GM12878 (cell line): Measurements from ENCODE around the gene C1orf50. TPM values are rescaled to one million over a fixed set of nuclear protein-coding genes. Genes with fewer than 3 reads are reported as not detected.

Experiments used
- ATAC-seq: fragments of 200-7000 bp; cut with Tn5 transposase; 3 replicates; pipeline ENCODE4 v1.9.1; 2020; ENCODE audit warnings: mild to moderate bottlenecking, moderate library complexity
- BruUV-seq: library from RNA; stranded (reverse); fragments of 400-500 nt; replicated peaks from 2 replicates; lab custom pipeline; 2021; lab: Mats Ljungman, UMichigan
- CTCF ChIA-PET: fragments of 300-600 bp; sonication (Branson Sonifier 250); formaldehyde crosslinking; extraction: SDS; loops from one replicate; lab custom pipeline; 2021; ENCODE audit warnings: inconsistent platforms; lab: Yijun Ruan, JAX
- POLR2A ChIA-PET: fragments of 350-600 bp; formaldehyde crosslinking; extraction: SDS; loops from one replicate; lab custom pipeline; 2021; ENCODE audit warnings: inconsistent platforms; lab: Charles Lee
- RAD21 ChIA-PET: fragments of 300-600 bp; sonication (Branson Sonifier 250); formaldehyde crosslinking; loops from one replicate; lab custom pipeline; 2023; ENCODE audit warnings: antibody characterized with exemption; ENCODE audit not compliant: unreplicated experiment; lab: Charles Lee
- SMC1A ChIA-PET: fragments of 300-600 bp; sonication (Branson Sonifier 250); formaldehyde crosslinking; loops from one replicate; lab custom pipeline; 2023; ENCODE audit not compliant: unreplicated experiment, uncharacterized antibody; lab: Charles Lee
- DNase-seq: peaks from one replicate; pipeline ENCODE4 v3.0.0-alpha.2; 2011; ENCODE audit warnings: low read depth, low spot score
- FAIRE-seq: peaks from 3 replicates; lab custom pipeline; 2011; peaks lifted over from hg19 to GRCh38; lab: Jason Lieb, UNC
- H2AFZ ChIP-seq: 2 replicates; pipeline ENCODE4 v1.6.0; 2011; ENCODE audit warnings: low read depth, low read length, control low read depth; ENCODE audit not compliant: control insufficient read depth
- H3K27ac ChIP-seq: 2 replicates; pipeline ENCODE4 v1.5.1; 2011; ENCODE audit warnings: control low read depth; ENCODE audit not compliant: control insufficient read depth, insufficient read depth
- H3K27me3 ChIP-seq, 2 experiments: replicated peaks in 1 of 2; 2 replicates each; pipeline versions ENCODE4 v1.6.0 to v1.6.1; 2011; ENCODE audit warnings: low read length in 1 of 2; ENCODE audit not compliant: control insufficient read depth in 2 of 2, insufficient read depth in 2 of 2
- H3K36me3 ChIP-seq, 2 experiments: 2 replicates each; pipeline ENCODE4 v1.5.1; 2011; ENCODE audit warnings: low read length in 1 of 2; ENCODE audit not compliant: control insufficient read depth in 2 of 2, insufficient read depth in 2 of 2
- H3K4me1 ChIP-seq: 2 replicates; pipeline ENCODE4 v1.6.1; 2011; ENCODE audit warnings: mild to moderate bottlenecking, low read length, moderate library complexity, mixed read lengths; ENCODE audit not compliant: control insufficient read depth, insufficient read depth
- H3K4me2 ChIP-seq: 2 replicates; pipeline ENCODE4 v1.6.0; 2011; ENCODE audit warnings: control low read depth; ENCODE audit not compliant: control insufficient read depth, insufficient read depth
- H3K4me3 ChIP-seq: fragments of 200-600 bp; sonication (generic); 2 replicates; pipeline ENCODE4 v1.5.1; 2016
- H3K79me2 ChIP-seq: 2 replicates; pipeline ENCODE4 v1.6.0; 2011; ENCODE audit warnings: low read length; ENCODE audit not compliant: control insufficient read depth, insufficient read depth
- H3K9ac ChIP-seq: 2 replicates; pipeline ENCODE4 v1.8.0; 2011; ENCODE audit warnings: low read length, control low read depth, mixed read lengths; ENCODE audit not compliant: control insufficient read depth, insufficient read depth
- H3K9me3 ChIP-seq: replicated peaks from 3 replicates; pipeline ENCODE4 v1.5.1; 2011; ENCODE audit warnings: mild to moderate bottlenecking, low read length; ENCODE audit not compliant: control insufficient read depth, insufficient read depth
- H4K20me1 ChIP-seq: 2 replicates; pipeline ENCODE4 v1.6.0; 2011; ENCODE audit not compliant: control insufficient read depth, insufficient read depth
- BCL11A ChIP-seq: IDR thresholded peaks from 2 replicates; pipeline ENCODE4 v1.6.1; 2011; ENCODE audit warnings: low read depth, low read length
- CBFB ChIP-seq: IDR thresholded peaks from 2 replicates; pipeline ENCODE4 v1.6.1; 2016; ENCODE audit warnings: antibody characterized with exemption, low read depth
- CEBPZ ChIP-seq: fragments of 150-350 bp; IDR thresholded peaks from 2 replicates; pipeline ENCODE4 v1.6.1; 2016; ENCODE audit warnings: low read depth, low read length
- CHD4 ChIP-seq: fragments of 200-600 bp; sonication (generic); IDR thresholded peaks from 2 replicates; pipeline ENCODE4 v1.6.1; 2016; ENCODE audit warnings: mild to moderate bottlenecking
- HDAC2 ChIP-seq: fragments of 200-600 bp; sonication (generic); IDR thresholded peaks from 2 replicates; pipeline ENCODE4 v1.6.1; 2017
- JUNB ChIP-seq: IDR thresholded peaks from 2 replicates; pipeline ENCODE4 v1.6.1; 2016; ENCODE audit warnings: antibody characterized with exemption, mild to moderate bottlenecking
- KLF5 ChIP-seq: fragments of 450-650 bp; IDR thresholded peaks from 2 replicates; pipeline ENCODE4 v1.6.1; 2014; ENCODE audit warnings: mild to moderate bottlenecking; ENCODE audit not compliant: partially characterized antibody
- MEF2A ChIP-seq: IDR thresholded peaks from 2 replicates; pipeline ENCODE4 v1.6.1; 2011; ENCODE audit warnings: low read depth, mild to moderate bottlenecking, low read length, moderate library complexity; ENCODE audit not compliant: insufficient read depth
- NBN ChIP-seq: fragments of 450-650 bp; IDR thresholded peaks from 2 replicates; pipeline ENCODE4 v1.6.1; 2016
- NFYB ChIP-seq: IDR thresholded peaks from 2 replicates; pipeline ENCODE4 v1.6.1; 2011; ENCODE audit warnings: low read depth, mild to moderate bottlenecking, low read length, improper control_type of control experiment, moderate library complexity; ENCODE audit not compliant: insufficient read depth
- NR2F1 ChIP-seq: fragments of 450-650 bp; conservative IDR thresholded peaks from 2 replicates; pipeline ENCODE4 v1.6.1; 2017; ENCODE audit warnings: mild to moderate bottlenecking
- SREBF2 ChIP-seq: IDR thresholded peaks from 2 replicates; pipeline ENCODE4 v1.6.1; 2012; ENCODE audit warnings: mild to moderate bottlenecking, low read length
- SRF ChIP-seq, 2 experiments: IDR thresholded peaks; 2 replicates each; pipeline ENCODE4 v1.6.1; 2011; ENCODE audit warnings: low read depth in 2 of 2, low read length in 2 of 2, mild to moderate bottlenecking in 1 of 2, moderate library complexity in 1 of 2
- TBL1XR1 ChIP-seq: IDR thresholded peaks from 2 replicates; pipeline ENCODE4 v1.6.1; 2012; ENCODE audit warnings: low read depth, low read length, improper control_type of control experiment
- TCF3 ChIP-seq: IDR thresholded peaks from 2 replicates; pipeline ENCODE4 v1.6.1; 2012; ENCODE audit warnings: low read depth, mild to moderate bottlenecking, low read length, borderline replicate concordance; ENCODE audit not compliant: insufficient read depth
- TCF7 ChIP-seq: IDR thresholded peaks from 2 replicates; pipeline ENCODE4 v1.6.1; 2014; ENCODE audit warnings: antibody characterized with exemption, borderline replicate concordance
- WGBS: methylation state at CpG from one replicate; pipeline ENCODE4 v1.1.6; 2016; ENCODE audit warnings: low lambda C conversion rate; ENCODE audit not compliant: insufficient replicate concordance, insufficient coverage; ENCODE audit errors: missing lambda C conversion rate; 5-methylcytosine and 5-hydroxymethylcytosine counted together
- in situ Hi-C: fragments of 300-500 bp; cut with MboI; formaldehyde crosslinking; loops from 9 replicates; pipeline ENCODE4 v1.14.3; 2018; ENCODE audit warnings: mixed read lengths
- intact Hi-C: fragments of 100-400 bp; cut with micrococcal nuclease; formaldehyde crosslinking; loops from one replicate; pipeline ENCODE4 v1.14.2; 2022; ENCODE audit not compliant: unreplicated experiment
- polyA plus RNA-seq, 11 experiments: library from polyadenylated mRNA; depleted of rRNA in 4 of 11; unstranded in 6 of 11; stranded (reverse) in 5 of 11; fragments of >200 nt; fragmentation: Nextera tagmentation in 4 of 11; fragmentation: Illumina TruSeq in 1 of 11; extraction: Ambion mirVana in 4 of 11; extraction: Trizol in 1 of 11; gene quantifications; 1 replicate in 1 of 11; 2 replicates in 10 of 11; pipeline versions ENCODE4 v1.2.1 to v1.2.3, GENCODE V29; 2011 to 2016; ENCODE audit warnings: inconsistent platforms in 2 of 11, missing spikeins in 2 of 11, low read depth in 1 of 11
- total RNA-seq, 4 experiments: library from RNA; depleted of rRNA in 3 of 4; stranded (reverse); fragments of >200 nt in 3 of 4; fragmentation: Illumina TruSeq in 1 of 4; extraction: Trizol in 1 of 4; gene quantifications; 2 replicates each; pipeline versions ENCODE4 v1.2.1 to v1.2.3, GENCODE V29; 2013 to 2021
- TF ChIP-seq, protein P1 (sequence below): fragments of 150-350 bp; IDR thresholded peaks from 2 replicates; pipeline ENCODE4 v1.6.1; 2014; ENCODE audit warnings: mild to moderate bottlenecking, low read depth, low read length
- TF ChIP-seq, protein P2 (sequence below): fragments of 450-650 bp; IDR thresholded peaks from 2 replicates; pipeline ENCODE4 v1.6.1; 2016; ENCODE audit warnings: mild to moderate bottlenecking, moderate library complexity, borderline replicate concordance

C1orf50 gene
- total and polyA plus RNA-seq, 10 of the 15 experiments (the other 5 are each of a cell fraction or from before 2014, with no cell fraction given): 1.2 to 10.7 (median 6.7) TPM

DNA sequence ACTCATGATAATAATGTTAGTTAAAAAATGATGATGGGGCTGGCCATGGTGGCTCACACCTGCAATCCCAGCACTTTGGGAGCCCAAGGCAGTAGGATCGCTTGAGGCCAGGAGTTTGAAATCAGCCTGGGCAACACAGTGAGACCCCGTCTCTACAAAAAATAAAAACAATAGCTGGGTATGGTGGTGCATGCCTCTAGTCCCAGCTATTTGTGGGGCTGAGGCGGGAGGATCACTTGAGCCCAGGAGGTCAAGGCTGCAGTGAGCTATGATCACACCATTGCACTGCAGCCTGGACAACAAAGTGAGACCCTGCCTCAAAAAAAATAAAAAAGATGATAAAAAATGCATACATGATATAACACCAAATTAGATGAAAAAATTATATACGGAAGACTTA lies 5.5 kb upstream of the C1orf50 start:
- ChIA-PET SMC1A (interaction anchor here (1.2 to 1.7 kb wide), 2 partner anchors 16 to 424 kb away, joined by 5 read pairs; no protein-coding TSS in a partner anchor), RAD21 (interaction anchor here (1.6 kb wide), 1 partner anchor 10 kb away, joined by 5 read pairs; no protein-coding TSS in a partner anchor), POLR2A (no interaction called here), CTCF (interaction anchor here (0.7 to 2.0 kb wide), 5 partner anchors 9 to 312 kb away, joined by 3 to 9 read pairs (median 3); no protein-coding TSS in a partner anchor)
- in situ Hi-C loops: no loop called here
- Histone ChIP-seq H3K27me3 (no peaks in the 10 kb centered on the region), H4K20me1 (no peaks in the 10 kb centered on the region), H3K9me3 (no peaks in the 10 kb centered on the region), H3K4me3 (no peak overlapping the region), H3K36me3 (peaks cover 3 to 4% of the 10 kb centered on the region in 2 experiments; a peak in 3 of 4 replicates), H3K79me2 (peaks cover 26% of the 10 kb centered on the region), H2AFZ (no peak overlapping the region), H3K9ac (no peak overlapping the region), H3K4me1 (no peaks in the 10 kb centered on the region; the same call in 1 of the 2 replicates), H3K27ac (no peak overlapping the region), H3K4me2 (no peak overlapping the region)
- intact Hi-C loops: no loop called here
- no TSS peak for BruUV-seq
- FAIRE-seq: no peak
- WGBS: 99% methylated on average over 4 of the region's 4 CpGs
- no peak for ATAC-seq
- no peak for DNase-seq
- TF ChIP-seq NR2F1 (no peak), TCF7 (no peak), NBN (no peak), SRF (IDR thresholded peaks at IDR 0.05; ENCODE audit: low read depth in 2 of 2, low read length in 2 of 2) (no peak), HDAC2 (no peak), NFYB (no peak), JUNB (no peak), TBL1XR1 (no peak), SREBF2 (no peak), BCL11A (no peak), CHD4 (no peak), KLF5 (no peak), CBFB (no peak), MEF2A (no peak), CEBPZ (no peak), TCF3 (no peak)
- TF ChIP-seq, protein P1, sequence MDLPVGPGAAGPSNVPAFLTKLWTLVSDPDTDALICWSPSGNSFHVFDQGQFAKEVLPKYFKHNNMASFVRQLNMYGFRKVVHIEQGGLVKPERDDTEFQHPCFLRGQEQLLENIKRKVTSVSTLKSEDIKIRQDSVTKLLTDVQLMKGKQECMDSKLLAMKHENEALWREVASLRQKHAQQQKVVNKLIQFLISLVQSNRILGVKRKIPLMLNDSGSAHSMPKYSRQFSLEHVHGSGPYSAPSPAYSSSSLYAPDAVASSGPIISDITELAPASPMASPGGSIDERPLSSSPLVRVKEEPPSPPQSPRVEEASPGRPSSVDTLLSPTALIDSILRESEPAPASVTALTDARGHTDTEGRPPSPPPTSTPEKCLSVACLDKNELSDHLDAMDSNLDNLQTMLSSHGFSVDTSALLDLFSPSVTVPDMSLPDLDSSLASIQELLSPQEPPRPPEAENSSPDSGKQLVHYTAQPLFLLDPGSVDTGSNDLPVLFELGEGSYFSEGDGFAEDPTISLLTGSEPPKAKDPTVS: no peak
- TF ChIP-seq, protein P2, sequence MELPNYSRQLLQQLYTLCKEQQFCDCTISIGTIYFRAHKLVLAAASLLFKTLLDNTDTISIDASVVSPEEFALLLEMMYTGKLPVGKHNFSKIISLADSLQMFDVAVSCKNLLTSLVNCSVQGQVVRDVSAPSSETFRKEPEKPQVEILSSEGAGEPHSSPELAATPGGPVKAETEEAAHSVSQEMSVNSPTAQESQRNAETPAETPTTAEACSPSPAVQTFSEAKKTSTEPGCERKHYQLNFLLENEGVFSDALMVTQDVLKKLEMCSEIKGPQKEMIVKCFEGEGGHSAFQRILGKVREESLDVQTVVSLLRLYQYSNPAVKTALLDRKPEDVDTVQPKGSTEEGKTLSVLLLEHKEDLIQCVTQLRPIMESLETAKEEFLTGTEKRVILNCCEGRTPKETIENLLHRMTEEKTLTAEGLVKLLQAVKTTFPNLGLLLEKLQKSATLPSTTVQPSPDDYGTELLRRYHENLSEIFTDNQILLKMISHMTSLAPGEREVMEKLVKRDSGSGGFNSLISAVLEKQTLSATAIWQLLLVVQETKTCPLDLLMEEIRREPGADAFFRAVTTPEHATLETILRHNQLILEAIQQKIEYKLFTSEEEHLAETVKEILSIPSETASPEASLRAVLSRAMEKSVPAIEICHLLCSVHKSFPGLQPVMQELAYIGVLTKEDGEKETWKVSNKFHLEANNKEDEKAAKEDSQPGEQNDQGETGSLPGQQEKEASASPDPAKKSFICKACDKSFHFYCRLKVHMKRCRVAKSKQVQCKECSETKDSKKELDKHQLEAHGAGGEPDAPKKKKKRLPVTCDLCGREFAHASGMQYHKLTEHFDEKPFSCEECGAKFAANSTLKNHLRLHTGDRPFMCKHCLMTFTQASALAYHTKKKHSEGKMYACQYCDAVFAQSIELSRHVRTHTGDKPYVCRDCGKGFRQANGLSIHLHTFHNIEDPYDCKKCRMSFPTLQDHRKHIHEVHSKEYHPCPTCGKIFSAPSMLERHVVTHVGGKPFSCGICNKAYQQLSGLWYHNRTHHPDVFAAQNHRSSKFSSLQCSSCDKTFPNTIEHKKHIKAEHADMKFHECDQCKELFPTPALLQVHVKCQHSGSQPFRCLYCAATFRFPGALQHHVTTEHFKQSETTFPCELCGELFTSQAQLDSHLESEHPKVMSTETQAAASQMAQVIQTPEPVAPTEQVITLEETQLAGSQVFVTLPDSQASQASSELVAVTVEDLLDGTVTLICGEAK: no peak
